Fibroblast of skin of scalp (primary cell): Measurements from ENCODE around the gene SLC30A7. TPM values are rescaled to one million over a fixed set of nuclear protein-coding genes. Genes with fewer than 3 reads are reported as not detected.
"Not testable (repeated sequence)": the region's sequence is repeated elsewhere in the genome, so short reads cannot be mapped to it uniquely, and the experiment has no call there.

Experiments
- DNase-seq: peaks from one replicate; pipeline ENCODE4 v3.0.0-alpha.2; 2013
- polyA plus RNA-seq, 2 experiments: library from polyadenylated mRNA; unstranded; fragments of 120-200 nt; gene quantifications; one replicate each; pipeline ENCODE4 v1.2.1, GENCODE V29; 2013; ENCODE audit not compliant: insufficient read length in 2 of 2

Gene SLC30A7
- polyA plus RNA-seq (2013, experiment 1 of 2; ENCODE audit: insufficient read length), result 10.5 TPM
- polyA plus RNA-seq (2013, experiment 2 of 2; ENCODE audit: insufficient read length), result 12.7 TPM

GRCh38 chr1:100895540-100896480, at the start of gene SLC30A7:
Gene SLC30A7 (plus strand): TSS chr1:100896090. CDS start chr1:100896263, 173 bp downstream.
- DNase-seq, result peak; percentile 92

- DNase-seq, result peak; percentile 41
Measured at GRCh38 chr1:100847361-100848082, 48.4 kb upstream of the SLC30A7 start.

- no peak for DNase-seq
Measured at GRCh38 chr1:100851726-100852125, 44.2 kb upstream of the SLC30A7 start.

- DNase-seq, result no peak
Measured at GRCh38 chr1:100852976-100853375, 42.9 kb upstream of the SLC30A7 start.

GRCh38 chr1:100855116-100855515, 40.8 kb upstream of the SLC30A7 start:
- DNase-seq, result peak; percentile 84

GRCh38 chr1:100860397-100860991, 35.4 kb upstream of the SLC30A7 start:
- DNase-seq, result peak; percentile 71

GRCh38 chr1:100861379-100861778, 34.5 kb upstream of the SLC30A7 start:
- DNase-seq, result no peak

GRCh38 chr1:100862591-100862990, 33.3 kb upstream of the SLC30A7 start:
- peak; percentile 79 for DNase-seq

- DNase-seq, result peak; percentile 67
Measured at GRCh38 chr1:100866041-100866900, 29.6 kb upstream of the SLC30A7 start.

GRCh38 chr1:100866901-100867206, 29.0 kb upstream of the SLC30A7 start:
- no peak for DNase-seq

- peak; percentile 50 for DNase-seq
Measured at GRCh38 chr1:100868364-100868995, 27.4 kb upstream of the SLC30A7 start.

GRCh38 chr1:100869996-100870395, 25.9 kb upstream of the SLC30A7 start:
- no peak for DNase-seq

- no peak for DNase-seq
Measured at GRCh38 chr1:100874433-100874832, 21.5 kb upstream of the SLC30A7 start.

- DNase-seq, result no peak
Measured at GRCh38 chr1:100875228-100875627, 20.7 kb upstream of the SLC30A7 start.

- no peak for DNase-seq
Measured at GRCh38 chr1:100876291-100876690, 19.6 kb upstream of the SLC30A7 start.

- DNase-seq, result no peak
Measured at GRCh38 chr1:100879422-100879821, 16.5 kb upstream of the SLC30A7 start.

- no peak for DNase-seq
Measured at GRCh38 chr1:100881687-100882086, 14.2 kb upstream of the SLC30A7 start.

GRCh38 chr1:100882698-100883097, 13.2 kb upstream of the SLC30A7 start:
- no peak for DNase-seq

GRCh38 chr1:100883963-100884362, 11.9 kb upstream of the SLC30A7 start:
- DNase-seq, result peak; percentile 63

GRCh38 chr1:100889007-100889406, 6.9 kb upstream of the SLC30A7 start:
- DNase-seq, result not testable (repeated sequence)

- DNase-seq, result not testable (repeated sequence)
Measured at GRCh38 chr1:100889869-100890482, 5.9 kb upstream of the SLC30A7 start.
